COLO668 (cell line): ENCODE data around the gene MIER1.
A peak's percentile ranks its signal among the peaks of the same experiment; 100 is the strongest.
"Not testable (repeated sequence)": the region's sequence is repeated elsewhere in the genome, so short reads cannot be mapped to it uniquely, and the experiment has no call there.

Experiments
- DNase-seq: peaks from one replicate; lab custom pipeline; 2025; ENCODE audit not compliant: unreplicated experiment; lab: John Stamatoyannopoulos, UW

Gene MIER1

GRCh38 chr1:66924756-66925557 is at the start of gene MIER1, which contains the start of gene DNAI4:
MIER1 (plus strand) TSS chr1:66924990; CDS start chr1:66925029, 39 bp downstream.
DNAI4 (minus strand) TSS chr1:66924856; CDS start chr1:66924831, 25 bp downstream.
- peak; percentile 100 for DNase-seq

- no peak for DNase-seq
Observed at GRCh38 chr1:66876664-66877063, 48.1 kb upstream of the MIER1 start.

- no peak for DNase-seq
Observed at GRCh38 chr1:66889030-66889429, 35.8 kb upstream of the MIER1 start.

- DNase-seq, result no peak
Observed at GRCh38 chr1:66890621-66891020, 34.2 kb upstream of the MIER1 start.

GRCh38 chr1:66893712-66894111 is 31.1 kb upstream of the MIER1 start:
- no peak for DNase-seq

- DNase-seq, result not testable (repeated sequence)
Observed at GRCh38 chr1:66915203-66915602, 9.6 kb upstream of the MIER1 start.

- DNase-seq, result no peak
Observed at GRCh38 chr1:66916320-66916719, 8.5 kb upstream of the MIER1 start.

GRCh38 chr1:66917476-66917875 is 7.3 kb upstream of the MIER1 start:
- no peak for DNase-seq

GRCh38 chr1:66919063-66919462 is 5.7 kb upstream of the MIER1 start:
- DNase-seq, result no peak

- DNase-seq, result no peak
Observed at GRCh38 chr1:66919828-66920227, 5.0 kb upstream of the MIER1 start.

GRCh38 chr1:66920543-66920942 is 4.2 kb upstream of the MIER1 start:
- no peak for DNase-seq

- DNase-seq, result no peak
Observed at GRCh38 chr1:66925558-66925910, 744 bp downstream of the MIER1 start.

GRCh38 chr1:66925944-66926343 is 1.2 kb downstream of the MIER1 start:
- DNase-seq, result peak; percentile 49

- DNase-seq, result no peak
Observed at GRCh38 chr1:66927528-66927927, 2.7 kb downstream of the MIER1 start.

- no peak for DNase-seq
Observed at GRCh38 chr1:66929146-66929688, 4.4 kb downstream of the MIER1 start.

GRCh38 chr1:66929691-66929998 is 4.9 kb downstream of the MIER1 start:
- no peak for DNase-seq

GRCh38 chr1:66929999-66930822 is 5.4 kb downstream of the MIER1 start:
- peak; percentile 100 for DNase-seq

- DNase-seq, result no peak
Observed at GRCh38 chr1:66930823-66931174, 6.0 kb downstream of the MIER1 start.

GRCh38 chr1:66931590-66931989 is 6.8 kb downstream of the MIER1 start:
- no peak for DNase-seq

- DNase-seq, result no peak
Observed at GRCh38 chr1:66932291-66932690, 7.5 kb downstream of the MIER1 start.

GRCh38 chr1:66933887-66934700 is 9.3 kb downstream of the MIER1 start:
- DNase-seq, result no peak
